ENCODE results near the gene STARD5.

DNA sequence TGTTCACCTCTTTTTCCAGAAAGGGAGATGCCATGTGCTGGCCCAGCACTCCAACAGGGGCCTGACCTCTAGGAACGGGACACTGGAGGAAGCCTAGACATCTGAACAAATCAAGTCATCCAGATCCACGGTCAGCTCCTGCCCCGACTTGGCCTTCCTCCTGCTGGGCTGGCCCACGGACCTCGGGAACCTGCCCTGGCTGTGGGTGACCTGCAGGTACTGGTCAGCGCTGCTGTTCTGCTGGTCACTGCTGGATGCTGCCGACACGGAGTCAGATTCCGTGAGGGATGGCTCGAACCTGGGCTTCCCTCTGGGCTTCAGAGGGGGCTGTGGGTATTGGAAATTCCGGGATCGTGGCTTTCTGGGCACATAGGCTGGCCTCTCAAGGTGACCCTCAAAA is 8.4 kb upstream of the STARD5 start:
- TF ChIP-seq, protein P1, sequence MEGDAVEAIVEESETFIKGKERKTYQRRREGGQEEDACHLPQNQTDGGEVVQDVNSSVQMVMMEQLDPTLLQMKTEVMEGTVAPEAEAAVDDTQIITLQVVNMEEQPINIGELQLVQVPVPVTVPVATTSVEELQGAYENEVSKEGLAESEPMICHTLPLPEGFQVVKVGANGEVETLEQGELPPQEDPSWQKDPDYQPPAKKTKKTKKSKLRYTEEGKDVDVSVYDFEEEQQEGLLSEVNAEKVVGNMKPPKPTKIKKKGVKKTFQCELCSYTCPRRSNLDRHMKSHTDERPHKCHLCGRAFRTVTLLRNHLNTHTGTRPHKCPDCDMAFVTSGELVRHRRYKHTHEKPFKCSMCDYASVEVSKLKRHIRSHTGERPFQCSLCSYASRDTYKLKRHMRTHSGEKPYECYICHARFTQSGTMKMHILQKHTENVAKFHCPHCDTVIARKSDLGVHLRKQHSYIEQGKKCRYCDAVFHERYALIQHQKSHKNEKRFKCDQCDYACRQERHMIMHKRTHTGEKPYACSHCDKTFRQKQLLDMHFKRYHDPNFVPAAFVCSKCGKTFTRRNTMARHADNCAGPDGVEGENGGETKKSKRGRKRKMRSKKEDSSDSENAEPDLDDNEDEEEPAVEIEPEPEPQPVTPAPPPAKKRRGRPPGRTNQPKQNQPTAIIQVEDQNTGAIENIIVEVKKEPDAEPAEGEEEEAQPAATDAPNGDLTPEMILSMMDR (conservative IDR thresholded peaks at IDR 0.05; ENCODE audit: low read depth, low read length), result no peak
- TF ChIP-seq MXI1 (IDR thresholded peaks at IDR 0.05; ENCODE audit: borderline replicate concordance, low read depth, low read length), result no peak

Measured in IMR-90 (cell line).